ENCODE measurements around the gene KLHL6. TPM values are rescaled to one million over a fixed set of nuclear protein-coding genes. Genes with fewer than 3 reads are reported as not detected.

The KLHL6 gene
- total and polyA plus RNA-seq, 10 of the 15 experiments (the other 5 are each of a cell fraction or from before 2014, with no cell fraction given) = 4.0 to 91.8 (median 24.4) TPM

- TF ChIP-seq ZNF592 (IDR thresholded peaks at IDR 0.05) = peak; percentile 67
- TF ChIP-seq NR2F1 (conservative IDR thresholded peaks at IDR 0.05) = 0 out of 2 replicates have a peak, but pooled peaks have one; percentile 25
- peak; percentile 97 for TF ChIP-seq ZNF687 (IDR thresholded peaks at IDR 0.05)
Measured at GRCh38 chr3:183513046-183513706, 42.3 kb downstream of the KLHL6 start (continued).
